Stimulated activated CD8-positive, alpha-beta memory T cell treated with anti-CD3 and anti-CD28 coated beads, Interleukin-15, amount 100 ng/mL, for 1 hour (primary cell): ENCODE results near the gene DNTT.
"Not testable (repeated sequence)": the region's sequence is repeated elsewhere in the genome, so short reads cannot be mapped to it uniquely, and the experiment has no call there.

Experiments used
- DNase-seq: peaks from one replicate; pipeline ENCODE4 v3.0.0-alpha.2; 2020; ENCODE audit warnings: low read depth

DNTT gene

GRCh38 chr10:96276426-96276825, 27.8 kb upstream of the DNTT start:
- no peak for DNase-seq

- no peak for DNase-seq
Observed at GRCh38 chr10:96276831-96277230, 27.4 kb upstream of the DNTT start.

GRCh38 chr10:96279191-96279641, 25.0 kb upstream of the DNTT start:
- no peak for DNase-seq

- DNase-seq: no peak
Observed at GRCh38 chr10:96280859-96281258, 23.4 kb upstream of the DNTT start.

- no peak for DNase-seq
Observed at GRCh38 chr10:96281444-96282029, 22.7 kb upstream of the DNTT start.

- DNase-seq: no peak
Observed at GRCh38 chr10:96283351-96283750, 20.9 kb upstream of the DNTT start.

- DNase-seq: no peak
Observed at GRCh38 chr10:96283756-96284155, 20.5 kb upstream of the DNTT start.

- DNase-seq: no peak
Observed at GRCh38 chr10:96285331-96285752, 18.9 kb upstream of the DNTT start.

- DNase-seq: no peak
Observed at GRCh38 chr10:96287392-96288105, 16.7 kb upstream of the DNTT start.

- DNase-seq: no peak
Observed at GRCh38 chr10:96288151-96288621, 16.0 kb upstream of the DNTT start.

- no peak for DNase-seq
Observed at GRCh38 chr10:96289218-96289910, 14.9 kb upstream of the DNTT start.

- DNase-seq: no peak
Observed at GRCh38 chr10:96290368-96291133, 13.7 kb upstream of the DNTT start.

GRCh38 chr10:96292971-96293920, 11.0 kb upstream of the DNTT start:
- no peak for DNase-seq

- DNase-seq: no peak
Observed at GRCh38 chr10:96295475-96295874, 8.8 kb upstream of the DNTT start.

GRCh38 chr10:96297486-96297885, 6.7 kb upstream of the DNTT start:
- no peak for DNase-seq

- DNase-seq: no peak
Observed at GRCh38 chr10:96298362-96298761, 5.9 kb upstream of the DNTT start.

- DNase-seq: no peak
Observed at GRCh38 chr10:96299383-96299782, 4.9 kb upstream of the DNTT start.

GRCh38 chr10:96301616-96302015, 2.6 kb upstream of the DNTT start:
- no peak for DNase-seq

- no peak for DNase-seq
Observed at GRCh38 chr10:96305019-96305418, 785 bp downstream of the DNTT start.

- no peak for DNase-seq
Observed at GRCh38 chr10:96306516-96306915, 2.3 kb downstream of the DNTT start.

GRCh38 chr10:96308854-96309253, 4.6 kb downstream of the DNTT start:
- DNase-seq: not testable (repeated sequence)
